H9 (cell line): Measurements from ENCODE around the gene ESRRB. TPM values are rescaled to one million over a fixed set of nuclear protein-coding genes. Genes with fewer than 3 reads are reported as not detected.

Experiments
- DNase-seq: peaks from one replicate; pipeline ENCODE4 v3.0.0-alpha.2; 2017
- H2AFZ ChIP-seq: one replicate; pipeline ENCODE4 v1.6.1; 2013; ENCODE audit warnings: mild to moderate bottlenecking, low read length, control low read depth, moderate library complexity
- H2AK5ac ChIP-seq: 2 replicates; pipeline ENCODE4 v1.6.1; 2013; ENCODE audit warnings: low read length, control low read depth, mixed read lengths; ENCODE audit not compliant: insufficient read length
- H2BK120ac ChIP-seq: one replicate; pipeline ENCODE4 v1.6.1; 2013; ENCODE audit warnings: low read depth, mild to moderate bottlenecking, low read length, control low read depth, inconsistent platforms; ENCODE audit not compliant: poor library complexity, severe bottlenecking
- H2BK12ac ChIP-seq: 2 replicates; pipeline ENCODE4 v1.6.1; 2013; ENCODE audit warnings: low read length, control low read depth, mixed read lengths, low read depth; ENCODE audit not compliant: insufficient read length
- H2BK15ac ChIP-seq: 2 replicates; pipeline ENCODE4 v1.6.1; 2013; ENCODE audit warnings: low read depth, low read length, control low read depth
- H2BK20ac ChIP-seq: one replicate; pipeline ENCODE4 v1.6.1; 2013; ENCODE audit warnings: low read depth, mild to moderate bottlenecking, low read length, control low read depth, inconsistent platforms; ENCODE audit not compliant: poor library complexity, severe bottlenecking
- H2BK5ac ChIP-seq: 2 replicates; pipeline ENCODE4 v1.6.1; 2013; ENCODE audit warnings: low read length, control low read depth, mixed read lengths; ENCODE audit not compliant: insufficient read length
- H3K14ac ChIP-seq: 2 replicates; pipeline ENCODE4 v1.6.1; 2013; ENCODE audit warnings: low read length, control low read depth; ENCODE audit not compliant: insufficient read depth
- H3K18ac ChIP-seq: 2 replicates; pipeline ENCODE4 v1.6.1; 2013; ENCODE audit warnings: low read depth, mild to moderate bottlenecking, mixed read lengths, low read length, control low read depth; ENCODE audit not compliant: insufficient read length
- H3K23ac ChIP-seq: 2 replicates; pipeline ENCODE4 v1.6.1; 2013; ENCODE audit warnings: low read length, control low read depth, mixed read lengths, low read depth; ENCODE audit not compliant: insufficient read length
- H3K23me2 ChIP-seq: 2 replicates; pipeline ENCODE4 v1.6.1; 2013; ENCODE audit warnings: low read depth, mild to moderate bottlenecking, mixed read lengths, low read length, control low read depth; ENCODE audit not compliant: insufficient read length, poor library complexity, severe bottlenecking
- H3K27ac ChIP-seq: 2 replicates; pipeline ENCODE4 v1.5.1; 2013; ENCODE audit warnings: low read length, control low read depth, mixed read lengths, low read depth; ENCODE audit not compliant: insufficient read length
- H3K27me3 ChIP-seq: 2 replicates; pipeline ENCODE4 v1.6.1; 2013; ENCODE audit warnings: low read length, control low read depth, inconsistent platforms; ENCODE audit not compliant: insufficient read depth
- H3K4ac ChIP-seq: 2 replicates; pipeline ENCODE4 v1.6.1; 2013; ENCODE audit warnings: low read depth, mild to moderate bottlenecking, control low read depth, inconsistent platforms, low read length, moderate library complexity
- H3K4me1 ChIP-seq: 2 replicates; pipeline ENCODE4 v1.6.1; 2013; ENCODE audit warnings: low read length, control low read depth, inconsistent platforms; ENCODE audit not compliant: insufficient read depth
- H3K4me2 ChIP-seq: 2 replicates; pipeline ENCODE4 v1.6.1; 2013; ENCODE audit warnings: low read length, control low read depth, mixed read lengths; ENCODE audit not compliant: insufficient read length, insufficient read depth
- H3K56ac ChIP-seq: 2 replicates; pipeline ENCODE4 v1.6.1; 2013; ENCODE audit warnings: low read depth, mild to moderate bottlenecking, mixed read lengths, low read length, control low read depth; ENCODE audit not compliant: insufficient read length
- H3K79me1 ChIP-seq: 2 replicates; pipeline ENCODE4 v1.6.1; 2013; ENCODE audit warnings: low read depth, mild to moderate bottlenecking, moderate library complexity, low read length, control low read depth, inconsistent platforms; ENCODE audit not compliant: insufficient read depth, poor library complexity, severe bottlenecking
- H3K79me2 ChIP-seq: 2 replicates; pipeline ENCODE4 v1.6.1; 2013; ENCODE audit warnings: low read length, control low read depth, inconsistent platforms; ENCODE audit not compliant: insufficient read depth
- H3K9ac ChIP-seq: 2 replicates; pipeline ENCODE4 v1.6.1; 2013; ENCODE audit warnings: low read length, control low read depth, mixed read lengths; ENCODE audit not compliant: insufficient read length; ENCODE audit errors: extremely low read depth
- H3K9me3 ChIP-seq: one replicate; pipeline ENCODE4 v1.6.1; 2013; ENCODE audit warnings: low read depth, low read length, inconsistent platforms; ENCODE audit not compliant: control insufficient read depth
- H3T11ph ChIP-seq: one replicate; pipeline ENCODE4 v1.6.1; 2013; ENCODE audit warnings: mild to moderate bottlenecking, low read length, control low read depth, inconsistent platforms
- H4K20me1 ChIP-seq: one replicate; pipeline ENCODE4 v1.6.1; 2013; ENCODE audit not compliant: control insufficient read depth, insufficient read length, insufficient read depth
- H4K5ac ChIP-seq: 2 replicates; pipeline ENCODE4 v1.6.1; 2013; ENCODE audit warnings: low read depth, mild to moderate bottlenecking, mixed read lengths, low read length, control low read depth; ENCODE audit not compliant: insufficient read length
- H4K8ac ChIP-seq: replicated peaks from 2 replicates; pipeline ENCODE4 v1.6.1; 2013; ENCODE audit warnings: low read length, control low read depth, mixed read lengths, low read depth; ENCODE audit not compliant: insufficient read length
- H4K91ac ChIP-seq: 2 replicates; pipeline ENCODE4 v1.6.1; 2013; ENCODE audit warnings: low read depth, mild to moderate bottlenecking, moderate library complexity, mixed read lengths, low read length, control low read depth; ENCODE audit not compliant: insufficient read length
- H3K27ac Mint-ChIP-seq, 3 experiments: 2 replicates in 2 of 3; 3 replicates in 1 of 3; pipeline ENCODE4 v1.8.0; 2020 to 2021; ENCODE audit warnings: mixed read lengths in 3 of 3, mild to moderate bottlenecking in 1 of 3, moderate library complexity in 1 of 3
- H3K27me3 Mint-ChIP-seq: 2 replicates; pipeline ENCODE4 v1.8.0; 2021; ENCODE audit warnings: low read depth, mild to moderate bottlenecking, moderate library complexity, mixed read lengths
- H3K36me3 Mint-ChIP-seq, 3 experiments: 2 replicates in 2 of 3; 3 replicates in 1 of 3; pipeline ENCODE4 v1.8.0; 2020 to 2021; ENCODE audit warnings: low read depth in 3 of 3, mixed read lengths in 3 of 3; ENCODE audit not compliant: insufficient read depth in 1 of 3
- H3K4me1 Mint-ChIP-seq, 2 experiments: 2 replicates each; pipeline ENCODE4 v1.8.0; 2020; ENCODE audit warnings: mixed read lengths in 2 of 2
- H3K4me3 Mint-ChIP-seq, 2 experiments: 2 replicates in 1 of 2; 3 replicates in 1 of 2; pipeline ENCODE4 v1.8.0; 2020 to 2021; ENCODE audit warnings: mild to moderate bottlenecking in 2 of 2, mixed read lengths in 2 of 2, moderate library complexity in 1 of 2
- H3K9me3 Mint-ChIP-seq, 2 experiments: 2 replicates in 1 of 2; 3 replicates in 1 of 2; pipeline ENCODE4 v1.8.0; 2020; ENCODE audit warnings: mild to moderate bottlenecking in 2 of 2, mixed read lengths in 2 of 2, moderate library complexity in 1 of 2
- WGBS: extraction: QIAGEN DNeasy Blood & Tissue Kit; methylation state at CpG from one replicate; pipeline ENCODE4 v1.1.7; 2013; ENCODE audit warnings: missing lambda C conversion rate, low lambda C conversion rate, mixed read lengths; ENCODE audit not compliant: insufficient read length; ENCODE audit errors: extremely low coverage; 5-methylcytosine and 5-hydroxymethylcytosine counted together
- total RNA-seq: library from RNA; stranded (reverse); gene quantifications from 2 replicates; pipeline ENCODE4 v1.2.1, GENCODE V29; 2021
- TF ChIP-seq, protein P1 (sequence below): fragments of 200-600 bp; sonication (generic); conservative IDR thresholded peaks from 3 replicates; pipeline ENCODE4 v1.8.0; 2021; ENCODE audit warnings: antibody characterized with exemption, mild to moderate bottlenecking

The ESRRB gene
- total RNA-seq, 1 experiment from 2014 or later: 0.11 TPM

DNA sequence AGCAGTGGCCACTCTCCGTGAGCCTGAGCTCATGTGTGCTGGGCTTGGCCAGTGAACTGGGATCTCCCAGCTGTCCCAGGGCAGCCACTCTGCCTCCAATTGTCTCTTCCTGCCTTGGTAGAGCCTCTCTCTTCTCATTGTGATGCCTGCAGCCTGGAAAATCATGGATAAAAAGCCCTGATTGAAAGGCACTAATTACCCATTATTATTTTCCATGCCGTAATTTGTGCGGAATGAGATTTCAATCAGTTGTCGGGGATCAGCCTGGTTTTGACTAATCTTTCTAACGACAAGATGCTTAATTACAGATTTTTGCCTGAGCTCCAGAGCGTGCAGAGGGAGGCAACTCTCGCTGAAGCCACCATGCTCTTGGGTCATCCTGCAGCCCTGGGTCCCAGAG lies 52.7 kb downstream of the ESRRB start:
- Histone ChIP-seq H3K79me1 (no peaks in the 10 kb centered on the region), H2BK12ac (no peak overlapping the region), H2AFZ (no peak overlapping the region), H4K20me1 (no peaks in the 10 kb centered on the region), H3K14ac (no peak overlapping the region), H3K23me2 (no peaks in the 10 kb centered on the region), H3K4ac (no peak overlapping the region), H4K5ac (no peak overlapping the region), H3K27ac (no peak overlapping the region), H3K4me2 (no peak overlapping the region), H2BK120ac (no peak overlapping the region), H3K56ac (no peak overlapping the region), H2BK5ac (no peak overlapping the region), H2BK20ac (no peak overlapping the region), H3K9me3 (no peaks in the 10 kb centered on the region), H3K4me1 (peaks cover 2% of the 10 kb centered on the region; the same call in 1 of the 2 replicates), H4K91ac (no peak overlapping the region), H3K23ac (no peak overlapping the region), H3K9ac (no peak overlapping the region), H3T11ph (no peak overlapping the region), H2BK15ac (no peak overlapping the region), H3K18ac (no peak overlapping the region), H2AK5ac (no peak overlapping the region), H4K8ac (no peak overlapping the region), H3K27me3 (no peaks in the 10 kb centered on the region), H3K79me2 (no peaks in the 10 kb centered on the region)
- H3K36me3 Mint-ChIP-seq: no peaks in the 10 kb centered on the region; a peak in 1 of 7 replicates
- peaks cover 6 to 8% of the 10 kb centered on the region in 2 experiments for H3K4me1 Mint-ChIP-seq
- peaks cover 4% of the 10 kb centered on the region for H3K27me3 Mint-ChIP-seq
- no peak overlapping the region for H3K4me3 Mint-ChIP-seq
- TF ChIP-seq, protein P1, sequence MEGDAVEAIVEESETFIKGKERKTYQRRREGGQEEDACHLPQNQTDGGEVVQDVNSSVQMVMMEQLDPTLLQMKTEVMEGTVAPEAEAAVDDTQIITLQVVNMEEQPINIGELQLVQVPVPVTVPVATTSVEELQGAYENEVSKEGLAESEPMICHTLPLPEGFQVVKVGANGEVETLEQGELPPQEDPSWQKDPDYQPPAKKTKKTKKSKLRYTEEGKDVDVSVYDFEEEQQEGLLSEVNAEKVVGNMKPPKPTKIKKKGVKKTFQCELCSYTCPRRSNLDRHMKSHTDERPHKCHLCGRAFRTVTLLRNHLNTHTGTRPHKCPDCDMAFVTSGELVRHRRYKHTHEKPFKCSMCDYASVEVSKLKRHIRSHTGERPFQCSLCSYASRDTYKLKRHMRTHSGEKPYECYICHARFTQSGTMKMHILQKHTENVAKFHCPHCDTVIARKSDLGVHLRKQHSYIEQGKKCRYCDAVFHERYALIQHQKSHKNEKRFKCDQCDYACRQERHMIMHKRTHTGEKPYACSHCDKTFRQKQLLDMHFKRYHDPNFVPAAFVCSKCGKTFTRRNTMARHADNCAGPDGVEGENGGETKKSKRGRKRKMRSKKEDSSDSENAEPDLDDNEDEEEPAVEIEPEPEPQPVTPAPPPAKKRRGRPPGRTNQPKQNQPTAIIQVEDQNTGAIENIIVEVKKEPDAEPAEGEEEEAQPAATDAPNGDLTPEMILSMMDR: no peak
- DNase-seq: no peak
- H3K27ac Mint-ChIP-seq: no peak overlapping the region
- no CpG with 5 or more reads among the region's 7 CpGs for WGBS
- no peaks in the 10 kb centered on the region for H3K9me3 Mint-ChIP-seq
